ENCODE data around the gene CRIM1. TPM values are rescaled to one million over a fixed set of nuclear protein-coding genes. Genes with fewer than 3 reads are reported as not detected.

The CRIM1 gene
- total RNA-seq, 2 experiments from 2014 or later, result 11.8 to 12.6 TPM

DNA sequence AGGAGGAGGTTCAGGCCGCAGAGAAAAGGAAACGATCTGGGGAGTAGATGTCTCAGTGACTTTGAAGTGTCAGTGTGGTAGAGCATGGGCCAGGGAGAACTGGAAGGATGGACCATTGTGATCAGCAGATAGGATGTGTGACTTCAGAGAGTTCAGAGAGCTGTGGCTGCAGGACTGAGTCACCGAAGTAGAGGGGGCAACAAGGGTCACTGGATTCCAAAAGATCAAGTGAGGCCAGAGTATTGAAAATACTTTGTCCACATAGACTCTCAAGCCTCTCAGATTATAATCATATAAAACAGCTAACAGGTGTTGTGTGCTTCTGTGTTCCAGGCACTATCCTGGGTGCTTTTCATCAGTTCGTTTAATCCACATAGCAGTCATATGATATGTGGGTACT lies 99.4 kb downstream of the CRIM1 start:
- Mint-ChIP-seq H3K9me3 (no peaks in the 10 kb centered on the region), H3K36me3 (peaks cover 2% of the 10 kb centered on the region)
- no peak for DNase-seq

GRCh38 chr2:36455788-36456187 lies 100.2 kb downstream of the CRIM1 start:
- H3K27ac Mint-ChIP-seq, result no peak overlapping the region
- no peaks in the 10 kb centered on the region for H3K27me3 Mint-ChIP-seq
- no peaks in the 10 kb centered on the region for H3K4me1 Mint-ChIP-seq
- H3K9me3 Mint-ChIP-seq, result no peaks in the 10 kb centered on the region
- DNase-seq, result no peak
- no peak overlapping the region for H3K4me3 Mint-ChIP-seq
- peaks cover 2% of the 10 kb centered on the region for H3K36me3 Mint-ChIP-seq

More for the DNA sequence above, 99.4 kb downstream of the CRIM1 start:
- no peaks in the 10 kb centered on the region for H3K4me1 Mint-ChIP-seq
- no peak overlapping the region for H3K27ac Mint-ChIP-seq
- H3K4me3 Mint-ChIP-seq, result no peak overlapping the region
- H3K27me3 Mint-ChIP-seq, result no peaks in the 10 kb centered on the region

DNA sequence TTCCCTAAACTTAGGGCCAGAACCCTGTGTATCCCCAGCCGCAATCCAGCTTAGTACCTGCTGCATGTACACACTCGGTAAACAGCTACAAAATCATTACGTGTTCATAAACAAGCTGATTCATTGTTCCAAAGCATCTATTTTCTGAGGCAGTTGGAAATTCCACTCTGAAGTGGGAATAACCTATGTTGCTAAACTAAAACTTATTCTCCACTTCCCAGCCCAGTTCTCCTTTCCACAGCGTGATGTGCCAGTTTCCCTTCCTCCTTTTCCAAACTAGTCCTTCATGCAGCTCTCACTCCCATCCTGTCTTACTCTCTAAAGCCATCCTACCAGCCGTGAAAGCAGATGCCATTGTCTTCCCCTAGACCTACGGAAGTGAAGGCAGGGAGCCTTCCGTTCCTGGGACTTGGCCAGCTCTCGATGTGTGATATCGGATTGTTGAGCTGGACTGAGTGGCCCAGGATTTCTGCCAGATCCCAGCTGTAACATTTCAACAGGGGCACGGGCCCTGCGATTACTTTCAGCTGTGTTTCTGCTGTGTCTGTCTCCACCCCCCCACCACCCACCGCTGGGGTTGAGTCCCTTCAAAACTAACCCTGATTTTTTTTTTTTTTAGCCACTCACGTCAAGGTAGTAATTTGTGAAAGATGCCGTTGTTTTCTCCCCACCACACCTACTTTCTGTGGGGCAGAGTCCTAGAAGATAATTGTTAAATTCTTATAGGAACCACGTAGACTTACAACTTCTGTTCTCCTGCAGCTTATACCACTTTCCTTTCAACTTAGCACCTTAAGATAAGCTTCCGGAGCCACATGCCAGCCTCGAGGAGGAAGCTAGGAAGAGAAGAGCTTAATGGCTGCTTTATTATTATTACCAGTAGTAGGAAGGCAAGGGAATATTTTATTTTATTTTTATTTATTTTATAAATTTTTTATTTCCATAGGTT lies 100.9 kb downstream of the CRIM1 start:
- no peak overlapping the region for H3K27ac Mint-ChIP-seq
- DNase-seq, result no peak
- H3K9me3 Mint-ChIP-seq, result no peaks in the 10 kb centered on the region
- no peaks in the 10 kb centered on the region for H3K27me3 Mint-ChIP-seq
- no peak overlapping the region for H3K4me3 Mint-ChIP-seq
- H3K4me1 Mint-ChIP-seq, result no peaks in the 10 kb centered on the region
- peaks cover 2% of the 10 kb centered on the region for H3K36me3 Mint-ChIP-seq

DNA sequence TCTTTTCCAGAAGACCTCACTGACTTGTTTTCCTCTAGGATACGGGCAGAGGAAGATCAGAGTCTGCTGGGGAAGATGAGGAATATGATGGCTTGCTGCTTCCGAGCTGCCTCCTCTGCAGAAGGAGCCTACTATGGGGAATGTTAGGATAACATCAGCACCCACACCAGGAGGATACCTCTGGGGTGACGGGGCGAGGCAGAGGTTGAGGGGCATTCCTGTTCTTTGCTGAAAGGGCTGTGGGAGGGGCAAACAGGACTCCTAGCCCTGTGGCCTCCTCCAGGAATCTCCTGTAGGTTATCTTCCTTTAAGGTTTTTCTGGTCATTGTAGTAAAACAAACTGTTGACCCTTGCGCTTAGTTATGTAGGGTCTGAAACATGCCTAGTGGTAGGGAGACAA lies 102.5 kb downstream of the CRIM1 start:
- no peak overlapping the region for H3K4me3 Mint-ChIP-seq
- H3K27me3 Mint-ChIP-seq, result no peaks in the 10 kb centered on the region
- DNase-seq, result no peak
- no peaks in the 10 kb centered on the region for H3K4me1 Mint-ChIP-seq
- H3K27ac Mint-ChIP-seq, result no peak overlapping the region
- H3K9me3 Mint-ChIP-seq, result no peaks in the 10 kb centered on the region
- peaks cover 2% of the 10 kb centered on the region for H3K36me3 Mint-ChIP-seq

DNA sequence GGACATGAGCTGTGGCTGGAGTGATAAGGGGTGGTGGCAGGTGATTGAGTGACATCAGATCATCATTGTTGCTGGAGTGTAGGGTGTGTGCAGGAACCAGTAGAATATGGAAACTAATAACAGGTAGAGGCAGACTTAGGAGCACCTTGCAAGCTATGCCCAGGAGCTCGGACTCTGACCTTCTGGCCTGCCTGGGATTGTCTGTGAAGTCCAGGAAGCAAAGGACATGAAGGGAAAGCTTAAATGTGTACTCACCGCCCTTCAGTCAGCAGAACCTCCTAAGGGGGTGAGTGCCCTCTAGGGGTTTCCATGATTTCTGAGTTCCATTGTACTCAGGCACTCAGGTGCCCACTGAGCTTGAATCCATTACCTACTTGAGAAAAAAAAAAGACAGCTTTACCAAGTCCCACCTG lies 104.2 kb downstream of the CRIM1 start:
- no peaks in the 10 kb centered on the region for H3K4me1 Mint-ChIP-seq
- no peak for DNase-seq
- no peaks in the 10 kb centered on the region for H3K27me3 Mint-ChIP-seq
- H3K27ac Mint-ChIP-seq, result no peak overlapping the region
- H3K36me3 Mint-ChIP-seq, result peaks cover 11% of the 10 kb centered on the region
- no peaks in the 10 kb centered on the region for H3K9me3 Mint-ChIP-seq
- H3K4me3 Mint-ChIP-seq, result no peak overlapping the region

GRCh38 chr2:36461039-36461681 lies 105.6 kb downstream of the CRIM1 start:
- Mint-ChIP-seq H3K9me3 (no peaks in the 10 kb centered on the region), H3K27ac (no peak overlapping the region), H3K36me3 (peaks cover 14% of the 10 kb centered on the region), H3K4me3 (no peak overlapping the region), H3K27me3 (no peaks in the 10 kb centered on the region), H3K4me1 (no peaks in the 10 kb centered on the region)
- no peak for DNase-seq

DNA sequence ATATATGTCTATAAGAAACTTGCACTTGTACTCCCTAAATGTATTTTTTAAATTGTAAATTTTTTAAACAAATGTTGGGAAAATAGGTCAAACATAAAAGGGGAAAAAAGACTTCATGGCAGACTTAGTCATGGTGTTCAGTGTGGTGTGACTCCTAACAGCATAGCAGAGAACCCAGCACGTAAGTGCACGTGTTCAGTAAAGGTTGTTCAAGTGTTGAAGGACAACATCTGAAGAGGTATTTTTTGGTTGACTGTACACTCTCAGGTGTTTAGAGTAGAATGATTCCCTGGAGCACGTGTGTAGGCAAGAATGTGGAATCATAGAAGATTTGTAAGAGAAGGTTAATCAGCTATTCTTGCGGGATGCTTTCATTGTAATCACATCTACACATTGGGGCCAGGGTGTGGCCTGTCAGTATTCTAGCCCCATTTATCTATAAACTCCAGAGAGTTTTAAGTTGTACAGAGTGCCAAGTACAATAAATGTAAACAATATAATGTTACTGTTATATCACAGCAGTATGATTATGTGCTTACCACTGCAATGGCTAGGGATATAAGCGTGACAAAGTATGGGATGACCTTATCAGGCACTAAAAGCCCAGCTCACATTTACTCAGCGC lies 106.8 kb downstream of the CRIM1 start:
- Mint-ChIP-seq H3K4me1 (no peaks in the 10 kb centered on the region), H3K36me3 (peaks cover 20% of the 10 kb centered on the region), H3K4me3 (no peak overlapping the region), H3K27me3 (no peaks in the 10 kb centered on the region), H3K27ac (no peak overlapping the region), H3K9me3 (no peaks in the 10 kb centered on the region)
- no peak for DNase-seq

GRCh38 chr2:36463365-36463764 lies 107.8 kb downstream of the CRIM1 start:
- DNase-seq, result no peak
- no peaks in the 10 kb centered on the region for H3K9me3 Mint-ChIP-seq
- no peaks in the 10 kb centered on the region for H3K4me1 Mint-ChIP-seq
- no peak overlapping the region for H3K4me3 Mint-ChIP-seq
- no peak overlapping the region for H3K27ac Mint-ChIP-seq
- H3K36me3 Mint-ChIP-seq, result peaks cover 20% of the 10 kb centered on the region
- H3K27me3 Mint-ChIP-seq, result no peaks in the 10 kb centered on the region

DNA sequence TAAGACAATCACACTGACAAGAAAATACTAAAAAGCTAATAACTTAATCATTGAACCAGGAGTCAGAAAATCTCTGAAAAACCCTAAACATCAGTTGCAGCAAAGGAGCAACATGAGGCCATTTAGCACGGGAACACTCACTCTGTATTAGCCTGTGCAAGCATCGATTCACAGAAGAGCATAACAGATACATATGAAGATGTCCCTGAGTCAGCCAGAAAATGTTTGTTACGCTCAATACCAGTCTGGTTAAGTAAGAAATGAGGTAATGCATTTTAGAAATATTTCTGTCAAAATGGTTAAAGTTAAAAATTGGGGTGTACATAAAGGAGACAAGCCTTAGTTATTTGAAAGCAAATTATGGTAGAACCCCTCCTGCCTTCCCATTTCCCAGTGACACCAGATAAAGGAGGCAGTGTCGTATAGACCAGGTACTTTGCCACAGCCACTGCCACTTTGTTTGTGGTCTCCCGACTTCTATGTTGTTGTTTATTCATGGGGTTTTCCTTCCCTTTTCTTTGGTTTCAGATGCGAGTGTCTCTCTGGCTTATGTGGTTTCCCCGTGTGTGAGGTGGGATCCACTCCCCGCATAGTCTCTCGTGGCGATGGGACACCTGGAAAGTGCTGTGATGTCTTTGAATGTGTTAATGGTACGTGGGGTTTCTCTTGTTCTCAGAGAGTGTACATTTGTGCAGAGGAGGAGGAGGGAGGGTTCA lies 108.6 kb downstream of the CRIM1 start:
- DNase-seq, result no peak

GRCh38 chr2:36466135-36466534 lies 110.6 kb downstream of the CRIM1 start:
- Mint-ChIP-seq H3K9me3 (no peaks in the 10 kb centered on the region), H3K4me3 (no peak overlapping the region), H3K27me3 (no peaks in the 10 kb centered on the region), H3K4me1 (no peaks in the 10 kb centered on the region), H3K27ac (no peak overlapping the region), H3K36me3 (peaks cover 20% of the 10 kb centered on the region)
- DNase-seq, result no peak

More for the DNA sequence above, 108.6 kb downstream of the CRIM1 start:
- no peak overlapping the region for H3K27ac Mint-ChIP-seq
- H3K4me1 Mint-ChIP-seq, result no peaks in the 10 kb centered on the region
- H3K4me3 Mint-ChIP-seq, result no peak overlapping the region
- peaks cover 20% of the 10 kb centered on the region for H3K36me3 Mint-ChIP-seq
- H3K27me3 Mint-ChIP-seq, result no peaks in the 10 kb centered on the region
- no peaks in the 10 kb centered on the region for H3K9me3 Mint-ChIP-seq

GRCh38 chr2:36468463-36469105 lies 113.0 kb downstream of the CRIM1 start:
- Mint-ChIP-seq H3K36me3 (peaks cover 24% of the 10 kb centered on the region), H3K9me3 (peaks cover 3% of the 10 kb centered on the region), H3K4me3 (no peak overlapping the region), H3K27me3 (no peaks in the 10 kb centered on the region), H3K4me1 (no peaks in the 10 kb centered on the region), H3K27ac (no peak overlapping the region)
- DNase-seq, result no peak

DNA sequence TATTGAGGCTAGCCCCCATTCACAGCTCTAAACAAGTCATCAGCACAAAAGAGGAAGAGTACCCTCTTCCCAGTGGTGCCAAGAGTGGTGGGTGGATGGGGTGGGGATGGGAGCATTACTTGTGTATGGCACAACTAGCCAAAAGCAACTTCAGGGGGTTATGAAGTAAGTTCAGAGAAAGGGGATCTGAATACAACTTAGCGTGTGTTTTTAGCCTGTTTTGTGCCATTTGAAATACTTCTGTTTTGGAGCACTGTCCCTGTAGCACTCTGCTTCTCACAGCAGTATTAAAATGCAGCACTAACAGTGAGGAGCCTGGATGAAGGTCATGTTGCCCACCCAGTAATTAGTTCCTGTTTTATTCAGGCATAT lies 113.5 kb downstream of the CRIM1 start:
- Mint-ChIP-seq H3K4me3 (no peak overlapping the region), H3K27me3 (no peaks in the 10 kb centered on the region)
- no peak for DNase-seq

GRCh38 chr2:36469710-36470109 lies 114.1 kb downstream of the CRIM1 start:
- Mint-ChIP-seq H3K27me3 (no peaks in the 10 kb centered on the region), H3K4me1 (no peaks in the 10 kb centered on the region), H3K9me3 (peaks cover 10% of the 10 kb centered on the region), H3K36me3 (peaks cover 27% of the 10 kb centered on the region), H3K27ac (no peak overlapping the region), H3K4me3 (no peak overlapping the region)
- DNase-seq, result no peak

More for the DNA sequence above, 113.5 kb downstream of the CRIM1 start:
- Mint-ChIP-seq H3K36me3 (peaks cover 26% of the 10 kb centered on the region), H3K9me3 (peaks cover 5% of the 10 kb centered on the region), H3K4me1 (no peaks in the 10 kb centered on the region), H3K27ac (no peak overlapping the region)

GRCh38 chr2:36473230-36473629 lies 117.7 kb downstream of the CRIM1 start:
- H3K4me3 Mint-ChIP-seq, result no peak overlapping the region
- H3K27me3 Mint-ChIP-seq, result no peaks in the 10 kb centered on the region
- H3K9me3 Mint-ChIP-seq, result peaks cover 28% of the 10 kb centered on the region
- H3K27ac Mint-ChIP-seq, result no peak overlapping the region
- H3K36me3 Mint-ChIP-seq, result peaks cover 47% of the 10 kb centered on the region
- no peaks in the 10 kb centered on the region for H3K4me1 Mint-ChIP-seq
- DNase-seq, result no peak
